HS-27A (cell line): ENCODE results near the gene PLEKHM3.

Source experiments
- DNase-seq: peaks from one replicate; pipeline ENCODE4 v3.0.0-alpha.2; 2012; ENCODE audit warnings: low read depth, missing footprints

The PLEKHM3 gene

DNA sequence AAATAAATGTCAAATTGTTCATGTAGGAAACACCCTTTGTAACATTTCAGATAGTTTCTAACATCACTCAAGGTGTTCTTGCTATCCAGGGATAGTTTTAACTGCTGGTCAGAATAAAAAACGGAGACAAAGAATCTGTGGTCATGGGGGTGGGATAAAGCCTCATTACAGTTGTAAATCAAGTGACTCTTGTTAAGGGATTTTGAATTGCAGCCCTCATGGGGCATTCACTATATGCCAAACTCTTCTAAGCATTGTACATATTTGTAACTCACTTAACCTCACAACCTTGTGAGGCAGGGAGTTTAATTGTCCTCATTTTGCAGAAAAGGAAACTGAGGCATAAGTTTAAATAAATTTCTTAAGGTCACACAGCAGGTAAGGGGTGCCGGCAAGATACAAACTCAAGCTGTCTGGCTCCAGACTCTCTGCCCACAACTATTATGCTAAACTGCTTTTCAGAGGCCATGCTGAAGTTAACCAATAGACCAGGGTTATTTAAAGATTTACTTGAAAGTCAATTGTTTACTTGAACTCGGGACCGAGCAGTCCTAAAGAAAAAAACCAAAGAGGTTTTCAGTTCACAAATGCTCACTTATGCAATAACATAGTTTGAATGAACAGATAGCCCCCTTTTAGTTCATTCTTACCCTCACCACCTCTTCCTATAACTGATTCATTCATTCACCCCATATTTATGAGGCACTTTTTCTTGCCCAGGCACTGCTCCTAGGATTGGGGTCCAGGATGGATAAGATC is 134.1 kb downstream of the PLEKHM3 start:
- no peak for DNase-seq

DNA sequence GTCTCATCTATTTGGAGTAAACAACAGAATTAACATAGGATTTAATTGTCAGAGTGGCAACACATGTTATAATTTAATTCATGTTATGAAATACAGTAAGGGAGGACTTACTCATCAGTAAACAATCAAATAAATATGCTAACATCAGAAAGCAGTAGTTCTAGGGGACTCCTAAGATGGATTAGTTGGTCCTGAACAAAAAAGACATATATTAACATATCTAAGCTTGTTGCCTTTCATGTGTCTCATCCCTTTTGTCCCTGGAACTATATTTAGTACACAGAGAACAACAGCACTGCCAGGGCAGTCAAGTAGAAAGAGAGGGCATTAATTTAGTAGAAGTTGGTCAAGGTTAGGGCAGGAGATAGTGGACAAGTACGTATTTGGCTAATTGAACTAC is 137.8 kb downstream of the PLEKHM3 start:
- no peak for DNase-seq

DNA sequence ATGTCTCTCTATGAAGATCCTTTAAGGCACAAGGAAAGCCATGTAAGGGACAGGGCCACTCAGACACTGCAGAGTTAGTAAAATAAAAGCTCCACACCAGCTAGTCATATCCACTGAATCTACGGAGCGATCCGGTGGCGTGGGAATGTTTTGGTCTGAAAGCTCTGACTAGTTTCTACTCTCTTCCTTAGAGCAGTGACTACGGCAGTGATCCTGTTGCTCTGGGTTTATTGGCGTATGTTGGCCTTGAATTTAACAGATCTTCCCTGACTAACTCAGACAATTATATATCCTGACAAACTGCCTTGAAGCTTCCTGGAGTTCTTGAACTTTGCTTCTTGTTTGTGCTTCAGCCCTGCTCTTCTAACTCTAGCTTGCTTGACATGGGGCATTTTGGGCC is 140.3 kb downstream of the PLEKHM3 start:
- no peak for DNase-seq

DNA sequence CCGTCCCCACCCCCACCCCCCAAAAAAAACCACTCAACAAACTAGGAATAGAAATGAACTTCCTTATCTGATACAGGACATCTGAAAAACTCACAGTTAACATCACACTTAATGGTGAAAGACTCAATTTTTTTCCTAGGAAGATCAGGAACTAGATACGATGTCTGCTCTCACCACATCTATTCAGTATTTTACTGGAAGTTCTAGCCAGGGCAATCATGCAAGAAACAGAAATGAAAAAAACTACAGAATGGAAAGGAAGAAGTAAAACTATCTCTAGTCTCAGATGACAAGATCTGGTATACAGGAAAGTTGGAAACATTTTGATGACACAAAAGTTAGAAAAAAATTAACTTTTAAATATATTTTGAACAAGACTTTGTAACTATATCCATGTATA is 141.2 kb downstream of the PLEKHM3 start:
- DNase-seq = no peak

- DNase-seq = no peak
Measured at GRCh38 chr2:207883002-207883780, 142.1 kb downstream of the PLEKHM3 start.

DNA sequence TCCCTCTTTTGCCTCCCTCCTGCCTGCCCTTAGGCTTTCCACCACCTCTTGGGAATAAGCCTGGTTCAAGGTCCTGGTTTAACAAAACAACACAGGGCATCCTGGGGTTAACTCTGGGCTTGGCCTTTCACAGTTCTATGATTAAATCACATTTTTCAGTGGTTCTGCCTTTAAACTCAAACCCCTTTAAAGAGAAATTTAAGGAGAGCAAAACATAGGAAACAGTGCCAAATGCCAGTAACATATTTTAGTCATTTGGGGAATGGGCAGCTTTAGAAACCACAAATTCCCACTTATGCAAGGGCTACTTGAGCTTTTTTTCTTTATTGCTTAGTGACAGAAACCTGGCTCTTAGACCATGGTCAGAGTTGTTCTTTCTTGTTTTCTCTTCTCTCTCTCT is 143.4 kb downstream of the PLEKHM3 start:
- no peak for DNase-seq

GRCh38 chr2:207879536-207879935 is 145.8 kb downstream of the PLEKHM3 start:
- DNase-seq = no peak

GRCh38 chr2:207876842-207877535 is 148.3 kb downstream of the PLEKHM3 start:
- DNase-seq = no peak

GRCh38 chr2:207875473-207876212 is 149.7 kb downstream of the PLEKHM3 start:
- DNase-seq = no peak

- DNase-seq = no peak
Measured at GRCh38 chr2:207873794-207874193, 151.5 kb downstream of the PLEKHM3 start.

- DNase-seq = no peak
Measured at GRCh38 chr2:207871911-207872310, 153.4 kb downstream of the PLEKHM3 start.

DNA sequence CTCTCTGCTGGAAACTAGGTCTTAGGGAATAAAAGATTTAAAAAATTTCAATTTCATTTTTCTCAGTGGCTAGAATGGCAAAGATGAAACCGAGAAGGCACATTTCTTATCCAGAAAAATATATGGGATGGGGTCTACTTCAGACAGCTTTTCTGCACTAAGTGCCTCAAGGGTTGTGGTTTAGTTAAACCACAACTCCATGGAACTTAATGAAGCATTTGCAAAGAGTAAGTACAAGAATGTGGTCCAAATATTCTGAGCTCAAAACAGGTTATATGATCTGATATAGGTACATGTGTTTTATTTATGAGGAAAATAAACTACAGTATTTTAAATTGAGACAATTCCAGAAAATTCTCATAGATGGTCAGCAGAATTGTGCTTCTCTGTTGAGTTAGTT is 153.8 kb downstream of the PLEKHM3 start:
- no peak for DNase-seq

GRCh38 chr2:207870814-207871213 is 154.5 kb downstream of the PLEKHM3 start:
- DNase-seq = no peak

- DNase-seq = no peak
Measured at GRCh38 chr2:207869784-207870778, 155.2 kb downstream of the PLEKHM3 start.

DNA sequence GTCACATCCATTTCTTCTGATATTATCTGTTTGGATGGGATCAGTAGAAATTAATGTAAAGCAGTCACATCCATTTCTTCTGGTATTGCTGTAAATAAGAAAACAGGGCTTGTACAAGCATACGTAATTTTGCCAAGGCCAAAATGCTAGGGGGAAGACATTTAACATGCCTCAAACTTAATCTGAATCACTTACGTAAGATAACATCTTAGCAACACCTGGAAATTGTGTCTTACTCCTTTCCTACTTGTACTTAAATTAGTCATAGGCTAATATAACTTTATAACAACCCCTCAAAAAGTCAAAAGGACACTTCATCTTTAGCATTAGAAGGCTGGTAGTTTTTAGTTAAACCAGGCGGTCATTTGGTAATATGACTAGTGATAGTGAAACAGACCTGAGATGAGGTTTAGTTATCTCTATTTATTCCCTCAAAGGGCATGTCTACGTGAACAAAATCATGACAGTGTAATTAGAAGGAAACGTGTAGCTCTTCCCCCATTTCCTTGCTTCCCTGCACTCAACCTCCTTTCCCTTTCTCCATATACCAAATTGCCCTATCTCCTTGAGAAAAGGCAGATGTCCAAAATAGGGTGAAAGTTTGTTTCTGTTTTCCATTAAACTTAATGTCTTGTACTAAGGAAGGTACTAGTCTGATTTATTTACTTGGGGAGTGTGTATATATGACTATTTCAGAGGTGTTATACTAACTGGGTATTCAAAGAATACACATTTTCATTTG is 156.3 kb downstream of the PLEKHM3 start:
- no peak for DNase-seq

GRCh38 chr2:207867905-207868304 is 157.4 kb downstream of the PLEKHM3 start:
- DNase-seq = no peak

DNA sequence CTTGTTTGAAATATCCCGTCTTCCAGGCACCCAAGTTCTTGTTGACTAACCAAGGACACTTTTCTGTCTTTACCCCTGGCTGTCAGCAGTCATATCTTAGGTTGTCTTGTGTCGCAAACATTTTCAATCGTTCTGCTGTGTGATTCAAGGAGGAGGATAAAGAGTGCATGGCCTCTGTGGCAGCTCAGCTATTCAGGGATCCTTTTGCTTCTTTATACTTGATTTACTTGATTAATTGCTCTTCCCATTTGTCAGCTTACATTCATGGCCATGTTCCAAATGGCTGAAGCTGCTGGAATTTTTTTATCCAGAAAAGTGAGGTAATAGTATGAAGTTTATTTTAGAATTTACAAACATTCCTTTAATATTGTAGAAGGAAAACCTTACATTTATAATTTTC is 158.3 kb downstream of the PLEKHM3 start:
- no peak for DNase-seq

DNA sequence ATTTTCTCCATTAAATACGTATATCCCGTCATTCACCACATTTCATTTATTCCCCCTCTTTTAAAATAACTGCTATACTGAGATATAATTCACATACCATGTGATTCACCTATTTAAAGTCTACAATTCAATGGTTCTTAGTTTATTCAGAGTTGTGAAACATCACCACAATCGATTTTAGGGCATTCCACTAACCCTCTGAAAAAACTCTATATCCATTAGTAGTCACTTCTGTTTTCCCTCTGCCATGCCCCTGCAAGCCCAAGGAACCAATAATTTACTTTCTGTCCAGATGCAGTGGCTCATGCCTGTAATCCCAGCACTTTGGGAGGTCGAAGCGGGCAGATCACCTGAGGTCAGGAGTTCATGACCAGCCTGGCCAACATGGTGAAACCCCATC is 160.1 kb downstream of the PLEKHM3 start:
- DNase-seq = no peak

- DNase-seq = no peak
Measured at GRCh38 chr2:207863345-207863744, 162.0 kb downstream of the PLEKHM3 start.

DNA sequence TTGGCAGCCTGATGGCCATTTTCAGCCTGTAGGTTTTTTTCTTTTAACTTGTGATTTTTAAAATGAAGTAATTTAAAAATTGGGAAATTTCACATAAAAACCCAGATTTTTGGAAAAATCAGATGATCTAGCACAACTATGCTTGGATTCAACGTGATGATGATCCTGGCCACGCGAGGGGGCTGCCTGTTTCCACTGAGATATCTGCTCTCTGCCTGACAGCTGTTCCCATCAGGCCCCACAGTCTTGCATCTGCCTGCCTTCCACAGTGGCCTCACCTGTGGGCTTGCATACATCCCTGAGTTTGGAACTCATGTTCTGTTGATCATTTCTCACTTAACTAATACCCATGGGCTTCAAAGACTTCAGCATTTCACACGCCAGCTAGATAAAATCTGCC is 163.5 kb downstream of the PLEKHM3 start:
- DNase-seq = no peak
